Jurkat, Clone E6-1 (cell line): ENCODE data around the gene DCP1B. TPM values are rescaled to one million over a fixed set of nuclear protein-coding genes. Genes with fewer than 3 reads are reported as not detected.
A peak's percentile ranks its signal among the peaks of the same experiment; 100 is the strongest.

ENCODE experiments used
- DNase-seq: peaks from one replicate; pipeline ENCODE4 v3.0.0-alpha.2; 2011; ENCODE audit warnings: low read depth, low spot score
- H3K4me3 ChIP-seq: 2 replicates; pipeline ENCODE4 v1.5.1; 2011; ENCODE audit warnings: mild to moderate bottlenecking, low read length, control low read depth, moderate library complexity
- polyA plus RNA-seq: library from polyadenylated mRNA; unstranded; fragments of >200 nt; gene quantifications from one replicate; pipeline ENCODE4 v1.2.1, GENCODE V29; 2012; ENCODE audit warnings: missing spikeins; ENCODE audit not compliant: insufficient read length, insufficient read depth

DCP1B gene
- polyA plus RNA-seq: 16.3 TPM

- H3K4me3 ChIP-seq: peak within 1 kb of the TSS; percentile 66
- DNase-seq: peak; percentile 96
These were observed at the start of gene DCP1B for GRCh38 chr12:2004113-2004929. Gene DCP1B (minus strand): TSS chr12:2004457. CDS start chr12:2004431, 26 bp downstream.

- no peak overlapping the region for H3K4me3 ChIP-seq
- no peak for DNase-seq
These were observed 49.4 kb upstream of the DCP1B start for GRCh38 chr12:2053691-2054090.

DNA sequence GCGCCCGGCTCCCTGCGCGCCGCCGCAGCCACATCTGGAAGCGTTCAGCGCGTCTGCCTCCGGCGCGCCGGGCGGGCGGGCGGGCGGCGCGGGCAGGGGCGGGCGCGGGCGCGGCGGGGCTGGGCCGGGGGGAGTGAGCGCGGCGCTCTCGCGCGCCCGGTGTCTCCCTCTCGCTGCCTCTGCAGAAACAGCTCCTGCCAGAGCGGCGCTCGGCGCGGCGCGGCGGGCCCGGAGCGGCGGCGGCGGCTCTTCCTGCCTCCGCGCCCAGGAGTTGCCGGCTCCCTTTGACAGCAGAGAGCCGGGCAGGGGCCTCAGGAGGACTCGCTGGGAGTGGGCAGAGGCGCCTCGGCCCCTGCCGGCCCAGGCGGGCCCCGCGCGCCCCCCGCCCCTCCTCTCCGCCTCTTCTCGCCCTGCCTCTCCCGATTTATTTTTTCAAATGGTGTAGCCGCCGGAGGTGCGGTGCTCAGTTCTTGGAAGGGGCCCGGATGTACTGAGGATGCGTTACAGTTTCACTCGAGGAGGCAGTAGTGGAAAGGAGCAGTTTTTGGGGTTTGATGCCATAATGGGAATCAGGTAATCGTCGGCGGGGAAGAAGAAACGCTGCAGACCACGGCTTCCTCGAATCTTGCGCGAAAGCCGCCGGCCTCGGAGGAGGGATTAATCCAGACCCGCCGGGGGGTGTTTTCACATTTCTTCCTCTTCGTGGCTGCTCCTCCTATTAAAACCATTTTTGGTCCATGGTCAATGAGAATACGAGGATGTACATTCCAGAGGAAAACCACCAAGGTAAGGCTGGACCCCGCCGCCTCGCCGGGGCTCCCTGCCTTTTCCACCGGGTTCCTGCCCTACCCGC lies 48.8 kb upstream of the DCP1B start, which contains the start of gene CACNA1C:
Gene CACNA1C (plus strand): TSS at position 162 of the 853 bp plus-strand sequence. CDS start 576 bp downstream, at position 738.
- peak within 1 kb of the TSS; percentile 45 for H3K4me3 ChIP-seq
- DNase-seq: peak; percentile 22

GRCh38 chr12:2051700-2052621 lies 47.7 kb upstream of the DCP1B start:
- DNase-seq: no peak
- no peak overlapping the region for H3K4me3 ChIP-seq

DNA sequence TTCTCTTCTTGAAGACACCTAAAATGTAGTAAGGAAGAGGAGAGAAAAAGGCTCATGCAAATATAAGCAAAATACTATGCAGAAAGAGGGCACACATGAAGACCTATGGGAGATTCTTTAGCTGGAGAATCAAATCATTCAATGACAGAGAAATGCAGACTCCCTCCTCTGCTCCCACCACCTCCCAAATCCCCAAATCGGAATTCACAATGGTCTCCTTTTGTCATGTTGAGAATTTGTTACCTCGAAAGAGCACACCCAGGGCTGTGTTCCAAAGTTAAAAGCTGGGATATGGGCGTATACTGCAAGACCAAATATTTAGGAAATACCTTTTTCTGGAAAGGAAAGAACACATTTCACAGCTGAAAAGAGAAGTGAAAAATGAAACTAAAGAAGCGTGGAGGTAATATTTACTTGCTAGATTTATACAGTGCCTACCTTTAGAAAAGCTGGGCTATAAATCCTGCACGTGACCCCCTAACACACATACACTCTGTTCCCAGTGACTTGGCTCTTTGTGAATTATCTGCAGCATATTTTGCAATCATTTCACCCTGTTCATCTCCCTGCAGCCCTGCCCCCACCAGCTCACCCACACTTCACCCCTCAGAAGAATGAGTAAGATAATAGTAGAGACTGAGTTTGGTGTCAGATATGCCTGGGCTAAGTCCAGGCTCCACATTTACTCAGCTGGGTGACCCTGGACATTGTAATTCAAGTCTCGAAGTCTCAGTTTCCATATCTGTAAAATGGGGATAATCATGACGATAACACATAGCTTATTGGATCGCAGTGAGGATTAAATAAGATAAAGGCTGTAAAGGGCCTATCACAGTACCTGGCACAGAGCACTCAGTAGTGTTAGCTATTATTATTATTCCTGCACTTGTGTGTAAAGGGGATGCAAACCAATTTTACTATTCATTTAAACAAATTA lies 45.6 kb upstream of the DCP1B start:
- DNase-seq: no peak

DNA sequence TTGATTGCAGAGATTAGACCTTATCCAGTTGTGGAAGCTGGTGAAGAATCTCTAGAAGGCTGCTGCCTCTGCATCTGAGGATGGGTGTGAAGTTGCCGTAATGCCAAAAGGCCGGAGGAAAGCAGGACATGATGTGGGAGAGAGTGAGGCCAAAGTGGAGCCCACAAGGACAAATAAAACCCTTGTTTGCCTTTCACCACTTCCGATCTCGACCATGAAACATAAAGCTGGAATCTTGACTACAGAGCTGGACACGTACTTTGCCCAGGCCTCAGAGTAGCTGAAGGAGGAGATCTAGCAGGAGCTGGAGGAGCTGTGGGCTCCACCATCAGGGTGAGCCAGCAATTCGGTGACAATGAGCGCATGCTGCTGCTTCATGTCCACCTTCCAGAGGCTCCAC lies 43.5 kb upstream of the DCP1B start:
- no peak overlapping the region for H3K4me3 ChIP-seq

More for the DNA sequence above, 45.6 kb upstream of the DCP1B start:
- H3K4me3 ChIP-seq: no peak overlapping the region

GRCh38 chr12:2046957-2047356 lies 42.7 kb upstream of the DCP1B start:
- H3K4me3 ChIP-seq: no peak overlapping the region
- no peak for DNase-seq

More for the DNA sequence above, 43.5 kb upstream of the DCP1B start:
- DNase-seq: no peak

- H3K4me3 ChIP-seq: no peak overlapping the region
- no peak for DNase-seq
These were observed 39.9 kb upstream of the DCP1B start for GRCh38 chr12:2044165-2044564.

DNA sequence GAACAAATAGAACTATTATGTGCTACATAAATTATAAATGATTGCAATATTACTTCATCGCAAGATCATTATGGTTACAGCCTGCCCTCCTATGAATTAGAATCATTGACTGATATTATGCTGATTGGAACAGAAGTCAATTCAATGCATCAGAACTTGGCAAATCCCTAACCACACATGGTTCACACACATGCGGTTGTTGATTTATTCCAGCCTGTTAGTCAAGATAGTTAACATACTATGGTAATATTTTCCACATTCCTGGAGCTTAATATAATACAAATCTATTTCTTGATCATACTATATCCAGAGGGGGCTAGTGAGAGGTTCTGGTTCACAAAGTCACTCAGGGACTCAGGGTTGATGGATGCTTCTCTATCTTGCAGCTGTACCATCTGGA lies 38.8 kb upstream of the DCP1B start:
- no peak for DNase-seq
- no peak overlapping the region for H3K4me3 ChIP-seq

- no peak for DNase-seq
- H3K4me3 ChIP-seq: no peak overlapping the region
These were observed 34.8 kb upstream of the DCP1B start for GRCh38 chr12:2039034-2039433.

- no peak for DNase-seq
- peak overlapping the region; percentile 56 for H3K4me3 ChIP-seq
These were observed 31.3 kb upstream of the DCP1B start for GRCh38 chr12:2035431-2036055.

GRCh38 chr12:2034633-2035430 lies 30.6 kb upstream of the DCP1B start:
- peak; percentile 65 for DNase-seq
- peak overlapping the region; percentile 56 for H3K4me3 ChIP-seq

DNA sequence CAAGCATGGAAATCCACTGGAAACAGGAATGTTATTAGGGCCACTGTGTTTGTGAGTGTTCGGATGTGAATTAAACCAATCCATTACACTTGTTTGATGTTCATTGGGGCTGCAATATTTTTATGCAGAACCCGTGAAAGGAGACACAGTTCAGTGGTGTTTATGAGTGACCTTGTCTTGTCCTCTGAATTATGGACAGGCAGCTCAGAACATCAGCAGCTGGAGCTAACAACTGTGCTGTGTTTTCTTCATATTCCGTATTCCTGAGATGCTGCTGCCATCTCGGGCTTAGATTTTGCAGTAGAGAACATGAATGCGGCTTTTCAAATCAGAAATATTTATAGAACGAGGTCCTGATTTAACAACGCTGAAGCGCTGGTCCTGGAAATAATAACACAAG lies 28.2 kb upstream of the DCP1B start:
- DNase-seq: no peak
- no peak overlapping the region for H3K4me3 ChIP-seq

GRCh38 chr12:2029851-2030250 lies 25.6 kb upstream of the DCP1B start:
- no peak for DNase-seq

GRCh38 chr12:2027351-2027750 lies 23.1 kb upstream of the DCP1B start:
- DNase-seq: no peak
- no peak overlapping the region for H3K4me3 ChIP-seq

More at GRCh38 chr12:2029851-2030250, 25.6 kb upstream of the DCP1B start:
- H3K4me3 ChIP-seq: no peak overlapping the region

- DNase-seq: no peak
- no peak overlapping the region for H3K4me3 ChIP-seq
These were observed 19.1 kb upstream of the DCP1B start for GRCh38 chr12:2023365-2023764.

- no peak overlapping the region for H3K4me3 ChIP-seq
- no peak for DNase-seq
These were observed 16.3 kb upstream of the DCP1B start for GRCh38 chr12:2020511-2020910.
